Loucy (cell line): ENCODE measurements around the gene TSPAN32.

Source experiments
- CTCF ChIP-seq: fragments of 200-600 bp; sonication (generic); conservative IDR thresholded peaks from 2 replicates; pipeline ENCODE4 v1.5.1; 2014; ENCODE audit warnings: mild to moderate bottlenecking, antibody characterized with exemption, low read length
- EZH2phosphoT487 ChIP-seq: fragments of 200-600 bp; IDR thresholded peaks from 2 replicates; pipeline ENCODE4 v1.6.1; 2018; ENCODE audit warnings: antibody characterized with exemption, mild to moderate bottlenecking, moderate library complexity, borderline replicate concordance

- TF ChIP-seq CTCF (no peak), EZH2phosphoT487 (no peak)
Measured at GRCh38 chr11:2280208-2280607, 21.6 kb upstream of the TSPAN32 start.
